SK-N-SH (cell line): ENCODE data around the gene BTK.

Experiments
- CTCF ChIP-seq: fragments of 200-600 bp; sonication (generic); IDR thresholded peaks from 2 replicates; pipeline ENCODE4 v1.6.1; 2017; ENCODE audit warnings: antibody characterized with exemption, mild to moderate bottlenecking, moderate library complexity
- EP300 ChIP-seq, 2 experiments: IDR thresholded peaks; 2 replicates each; pipeline versions ENCODE4 v1.4.0 to v1.6.1; 2012; ENCODE audit warnings: borderline replicate concordance in 1 of 2, low read depth in 1 of 2, low read length in 1 of 2
- GATA2 ChIP-seq: sonication (generic); formaldehyde crosslinking; IDR thresholded peaks from 2 replicates; pipeline ENCODE4 v1.5.0; 2020; ENCODE audit warnings: mild to moderate bottlenecking, missing genetic modification reagents
- JUND ChIP-seq: IDR thresholded peaks from 2 replicates; pipeline ENCODE4 v1.4.0; 2012
- POLR2AphosphoS5 ChIP-seq: IDR thresholded peaks from 2 replicates; pipeline ENCODE4 v1.6.1; 2012; ENCODE audit warnings: low read depth, low read length
- RAD21 ChIP-seq: IDR thresholded peaks from 2 replicates; pipeline ENCODE4 v1.6.1; 2012; ENCODE audit warnings: mild to moderate bottlenecking, low read length
- REST ChIP-seq: IDR thresholded peaks from 2 replicates; pipeline ENCODE4 v1.6.1; 2012; ENCODE audit warnings: mild to moderate bottlenecking, low read depth, low read length, moderate library complexity

GRCh38 chrX:101397779-101398178, 11.8 kb upstream of the BTK start:
- TF ChIP-seq CTCF (no peak), REST (no peak), RAD21 (no peak), GATA2 (CRISPR knock-in tag) (no peak), POLR2AphosphoS5 (no peak), JUND (no peak), EP300 (IDR thresholded peaks at IDR 0.05; ENCODE audit: borderline replicate concordance in 1 of 2, low read depth in 1 of 2, low read length in 1 of 2) (no peak)
